ENCODE results near the gene FBXW5.

Gene FBXW5

GRCh38 chr9:136902259-136902821 lies 42.2 kb downstream of the FBXW5 start:
- DNase-seq = peak; percentile 45 to 68 (median 58)

GRCh38 chr9:136901516-136902258 lies 42.9 kb downstream of the FBXW5 start:
- DNase-seq = peak; percentile 42 to 56 (median 49)

- DNase-seq = no peak
These were observed 43.5 kb downstream of the FBXW5 start for GRCh38 chr9:136900988-136901515.

- DNase-seq = no peak
These were observed 44.0 kb downstream of the FBXW5 start for GRCh38 chr9:136900556-136900955.

- DNase-seq = no peak
These were observed 45.3 kb downstream of the FBXW5 start for GRCh38 chr9:136899196-136899595.

- no peak for DNase-seq
These were observed 45.9 kb downstream of the FBXW5 start for GRCh38 chr9:136898483-136899100.

- no peak for DNase-seq
These were observed 48.5 kb downstream of the FBXW5 start for GRCh38 chr9:136896027-136896426.

GRCh38 chr9:136890661-136891060 lies 53.9 kb downstream of the FBXW5 start:
- DNase-seq = no peak

Data from activated CD4-positive, CD25-positive, alpha-beta regulatory T cell (primary cell).